PFSK-1 (cell line): ENCODE data around the gene UNC93A.

Experiments
- FOXP2 ChIP-seq: optimal IDR thresholded peaks from 2 replicates; pipeline ENCODE3; 2011; ENCODE audit warnings: borderline replicate concordance, control low read depth, inconsistent platforms; ENCODE audit not compliant: insufficient read depth; ENCODE audit errors: extremely low read length, extremely low read depth
- POLR2AphosphoS5 ChIP-seq: IDR thresholded peaks from 2 replicates; pipeline ENCODE4 v1.6.1; 2012; ENCODE audit warnings: low read depth, mild to moderate bottlenecking, control low read depth, low read length, moderate library complexity
- SIN3A ChIP-seq: IDR thresholded peaks from 2 replicates; pipeline ENCODE4 v1.6.1; 2012; ENCODE audit warnings: mild to moderate bottlenecking, low read length, moderate library complexity, borderline replicate concordance; ENCODE audit not compliant: insufficient read depth
- TAF1 ChIP-seq: IDR thresholded peaks from 2 replicates; pipeline ENCODE4 v1.6.1; 2012; ENCODE audit warnings: low read length, control low read depth, borderline replicate concordance; ENCODE audit not compliant: insufficient read depth
- TF ChIP-seq, protein P1 (sequence below), 2 experiments: IDR thresholded peaks; 2 replicates each; pipeline versions ENCODE4 v1.6.1 to v1.8.0; 2011 to 2012; ENCODE audit warnings: low read depth in 2 of 2, low read length in 2 of 2, control low read depth in 1 of 2, inconsistent platforms in 1 of 2, mild to moderate bottlenecking in 1 of 2, moderate library complexity in 1 of 2; ENCODE audit not compliant: insufficient read depth in 1 of 2

UNC93A gene

DNA sequence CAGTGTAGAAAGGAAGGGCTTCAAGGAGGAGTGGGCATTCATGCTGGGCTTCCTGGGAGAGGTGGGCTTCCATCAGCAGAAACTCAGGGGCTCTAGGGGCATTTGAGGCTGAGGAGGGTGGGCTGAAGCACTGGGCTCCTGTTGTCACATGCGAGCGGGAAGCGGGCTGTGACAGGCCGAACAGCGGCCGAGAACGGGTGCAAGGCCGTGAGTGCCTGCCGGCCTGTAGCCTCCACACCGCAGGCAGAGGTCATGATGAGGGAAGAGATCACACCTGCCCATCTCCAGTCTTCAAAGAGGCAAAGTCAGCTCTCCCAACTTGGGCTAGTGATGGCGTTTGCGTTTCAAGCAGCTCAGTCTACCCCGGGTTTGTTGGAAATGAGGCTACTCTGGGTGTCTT is 34.7 kb downstream of the UNC93A start:
- TF ChIP-seq POLR2AphosphoS5 (no peak), TAF1 (no peak), SIN3A (no peak), FOXP2 (no peak)
- TF ChIP-seq, protein P1, sequence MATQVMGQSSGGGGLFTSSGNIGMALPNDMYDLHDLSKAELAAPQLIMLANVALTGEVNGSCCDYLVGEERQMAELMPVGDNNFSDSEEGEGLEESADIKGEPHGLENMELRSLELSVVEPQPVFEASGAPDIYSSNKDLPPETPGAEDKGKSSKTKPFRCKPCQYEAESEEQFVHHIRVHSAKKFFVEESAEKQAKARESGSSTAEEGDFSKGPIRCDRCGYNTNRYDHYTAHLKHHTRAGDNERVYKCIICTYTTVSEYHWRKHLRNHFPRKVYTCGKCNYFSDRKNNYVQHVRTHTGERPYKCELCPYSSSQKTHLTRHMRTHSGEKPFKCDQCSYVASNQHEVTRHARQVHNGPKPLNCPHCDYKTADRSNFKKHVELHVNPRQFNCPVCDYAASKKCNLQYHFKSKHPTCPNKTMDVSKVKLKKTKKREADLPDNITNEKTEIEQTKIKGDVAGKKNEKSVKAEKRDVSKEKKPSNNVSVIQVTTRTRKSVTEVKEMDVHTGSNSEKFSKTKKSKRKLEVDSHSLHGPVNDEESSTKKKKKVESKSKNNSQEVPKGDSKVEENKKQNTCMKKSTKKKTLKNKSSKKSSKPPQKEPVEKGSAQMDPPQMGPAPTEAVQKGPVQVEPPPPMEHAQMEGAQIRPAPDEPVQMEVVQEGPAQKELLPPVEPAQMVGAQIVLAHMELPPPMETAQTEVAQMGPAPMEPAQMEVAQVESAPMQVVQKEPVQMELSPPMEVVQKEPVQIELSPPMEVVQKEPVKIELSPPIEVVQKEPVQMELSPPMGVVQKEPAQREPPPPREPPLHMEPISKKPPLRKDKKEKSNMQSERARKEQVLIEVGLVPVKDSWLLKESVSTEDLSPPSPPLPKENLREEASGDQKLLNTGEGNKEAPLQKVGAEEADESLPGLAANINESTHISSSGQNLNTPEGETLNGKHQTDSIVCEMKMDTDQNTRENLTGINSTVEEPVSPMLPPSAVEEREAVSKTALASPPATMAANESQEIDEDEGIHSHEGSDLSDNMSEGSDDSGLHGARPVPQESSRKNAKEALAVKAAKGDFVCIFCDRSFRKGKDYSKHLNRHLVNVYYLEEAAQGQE (IDR thresholded peaks at IDR 0.05; ENCODE audit: insufficient read depth in 1 of 2, low read depth in 2 of 2, low read length in 2 of 2): no peak

DNA sequence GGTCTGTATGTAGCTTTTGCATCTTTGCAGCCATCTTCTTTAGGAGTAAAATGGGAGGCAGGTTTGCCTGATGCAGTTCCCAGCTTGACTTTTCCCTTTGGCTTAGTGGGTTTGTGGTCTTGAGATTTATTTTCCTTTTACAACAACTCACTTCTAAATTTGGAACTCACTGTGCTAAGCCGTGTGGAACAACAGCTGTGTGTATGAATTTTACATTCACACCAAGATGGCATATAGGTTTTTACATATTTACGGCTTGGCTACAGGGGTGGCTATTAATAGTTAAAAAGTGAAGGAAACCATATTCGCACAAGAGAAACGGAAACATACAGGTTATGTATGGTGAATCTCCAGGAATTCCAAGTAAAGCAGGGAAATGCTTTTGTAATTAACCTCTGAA is 36.3 kb downstream of the UNC93A start:
- TF ChIP-seq SIN3A (no peak), TAF1 (no peak), FOXP2 (no peak), POLR2AphosphoS5 (no peak)
- TF ChIP-seq, protein P1 (IDR thresholded peaks at IDR 0.05; ENCODE audit: insufficient read depth in 1 of 2, low read depth in 2 of 2, low read length in 2 of 2): no peak

DNA sequence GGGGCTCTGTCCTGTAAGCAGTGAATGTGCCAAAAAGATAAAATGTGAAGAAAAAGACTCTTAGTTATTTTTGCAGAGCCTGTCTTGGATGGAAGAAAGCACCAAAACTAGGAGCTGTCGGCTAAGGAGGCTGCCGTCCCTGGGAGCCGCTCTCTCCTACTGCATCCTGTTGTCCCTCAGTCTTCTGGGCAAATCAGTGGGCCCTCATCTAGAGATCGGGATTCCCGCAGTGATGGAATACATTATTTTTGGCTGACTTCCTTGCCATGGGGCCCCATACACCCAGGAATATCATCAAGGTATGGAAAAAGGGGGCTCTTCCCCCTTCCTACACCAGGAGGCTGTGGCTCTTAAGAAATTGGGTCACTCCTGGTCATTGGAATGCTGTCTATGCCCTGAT is 37.0 kb downstream of the UNC93A start:
- TF ChIP-seq POLR2AphosphoS5 (no peak), SIN3A (no peak), FOXP2 (no peak), TAF1 (no peak)
- TF ChIP-seq, protein P1 (IDR thresholded peaks at IDR 0.05; ENCODE audit: insufficient read depth in 1 of 2, low read depth in 2 of 2, low read length in 2 of 2): no peak

DNA sequence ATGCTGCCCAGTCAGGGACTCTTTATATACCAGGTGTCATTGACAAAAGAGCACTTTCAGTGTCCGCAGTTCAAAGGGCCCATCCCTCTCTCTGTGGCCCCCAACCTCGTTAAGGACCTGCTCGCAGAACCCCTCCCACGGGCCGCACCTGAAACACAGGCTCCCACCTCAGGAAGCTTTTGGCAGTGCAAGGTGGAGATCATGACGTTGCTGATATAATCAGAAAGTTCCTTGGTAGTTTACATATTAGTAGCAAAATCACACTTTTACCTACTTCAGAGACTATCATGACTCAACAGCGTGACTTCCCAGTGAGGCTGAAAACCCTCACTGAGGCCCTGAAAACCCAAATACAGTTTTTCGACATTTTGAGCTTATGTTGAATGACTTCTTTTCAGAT is 37.9 kb downstream of the UNC93A start:
- no peak for TF ChIP-seq SIN3A

DNA sequence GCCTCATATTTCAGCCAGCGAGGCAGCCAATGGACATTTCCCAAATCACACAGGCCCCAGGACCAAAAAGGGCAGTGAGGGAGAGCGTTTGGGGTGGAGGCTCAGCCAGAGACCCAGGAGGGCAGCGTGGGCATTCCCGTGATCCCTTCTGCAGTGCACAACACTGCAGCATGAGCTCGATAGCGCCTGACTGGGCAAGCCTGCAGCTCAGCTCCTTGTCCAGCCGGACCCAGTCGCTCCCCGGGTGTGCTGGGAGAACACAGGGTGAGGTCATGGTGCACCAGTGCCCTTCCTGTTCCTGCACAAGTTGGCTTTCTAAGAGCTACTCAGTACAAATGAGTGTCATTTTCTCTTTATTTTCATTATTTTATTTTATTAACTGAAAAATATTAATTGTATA is 39.6 kb downstream of the UNC93A start:
- TF ChIP-seq, protein P1 (IDR thresholded peaks at IDR 0.05; ENCODE audit: insufficient read depth in 1 of 2, low read depth in 2 of 2, low read length in 2 of 2): no peak
- TF ChIP-seq SIN3A: no peak

DNA sequence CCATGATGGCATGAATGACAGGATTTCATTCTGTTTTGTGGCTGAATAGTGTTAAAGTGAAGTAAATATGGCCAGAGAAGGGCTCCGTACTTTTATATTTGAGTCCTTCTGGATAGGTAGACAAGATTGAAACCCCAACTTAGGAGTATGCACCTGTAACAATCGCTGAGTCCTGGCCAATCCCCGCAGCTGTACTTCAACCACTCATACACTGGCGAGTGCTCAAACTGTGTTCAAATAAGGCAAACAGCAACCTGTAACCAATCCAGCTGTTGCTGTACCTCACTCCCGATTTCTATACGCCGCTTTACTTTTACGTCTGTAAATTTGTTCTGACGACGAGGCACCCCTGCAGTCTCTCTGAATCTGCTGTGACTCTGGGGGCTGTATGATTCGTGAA is 40.5 kb downstream of the UNC93A start:
- TF ChIP-seq FOXP2: no peak
- TF ChIP-seq TAF1: no peak
- no peak for TF ChIP-seq SIN3A
- TF ChIP-seq POLR2AphosphoS5: no peak
- TF ChIP-seq, protein P1 (IDR thresholded peaks at IDR 0.05; ENCODE audit: insufficient read depth in 1 of 2, low read depth in 2 of 2, low read length in 2 of 2): no peak
